A549 (cell line): Measurements from ENCODE around the gene TTC31. TPM values are rescaled to one million over a fixed set of nuclear protein-coding genes. Genes with fewer than 3 reads are reported as not detected.
A peak's percentile ranks its signal among the peaks of the same experiment; 100 is the strongest.

Experiments used
- ATAC-seq, 2 experiments: fragments of 200-7000 bp in 1 of 2; fragments of >200 bp in 1 of 2; cut with Nextera tagmentation in 1 of 2; cut with Tn5 transposase in 1 of 2; 3 replicates each; pipeline versions ENCODE4 v1.8.0 to v1.9.1; 2018 to 2020; ENCODE audit warnings: mild to moderate bottlenecking in 1 of 2, moderate library complexity in 1 of 2
- CTCF ChIA-PET: fragments of 300-600 bp; sonication (Branson Sonifier 250); formaldehyde crosslinking; extraction: SDS; loops from one replicate; lab custom pipeline; 2021; ENCODE audit warnings: antibody characterized with exemption, inconsistent platforms; lab: Yijun Ruan, JAX
- POLR2A ChIA-PET: fragments of 350-600 bp; formaldehyde crosslinking; extraction: SDS; loops from one replicate; lab custom pipeline; 2021; ENCODE audit warnings: antibody characterized with exemption, inconsistent platforms; lab: Yijun Ruan, JAX
- DNase-seq, 2 experiments: peaks; one replicate each; pipeline versions ENCODE4 v3.0.0 to v3.0.0-alpha.2; 2011 to 2016; ENCODE audit warnings: low read depth in 1 of 2, low spot score in 1 of 2
- FAIRE-seq: peaks from 2 replicates; lab custom pipeline; 2011; peaks lifted over from hg19 to GRCh38; lab: Jason Lieb, UNC
- H3K27ac ChIP-seq, 2 experiments: fragments of >200 bp; sonication (Bioruptor Twin); formaldehyde crosslinking; 3 replicates each; pipeline ENCODE4 v1.5.1; 2016 to 2017
- H3K4me1 ChIP-seq: fragments of >200 bp; sonication (Bioruptor Twin); formaldehyde crosslinking; 3 replicates; pipeline ENCODE4 v1.6.1; 2016
- H3K4me2 ChIP-seq: fragments of >200 bp; sonication (Bioruptor Twin); formaldehyde crosslinking; 3 replicates; pipeline ENCODE4 v1.6.1; 2016
- H3K4me3 ChIP-seq: fragments of >200 bp; sonication (Bioruptor Twin); formaldehyde crosslinking; 3 replicates; pipeline ENCODE4 v1.5.1; 2016
- H3K9me3 ChIP-seq: fragments of >200 bp; sonication (Bioruptor Twin); formaldehyde crosslinking; 3 replicates; pipeline ENCODE4 v1.6.1; 2016
- BCL3 ChIP-seq: fragments of >200 bp; sonication (Bioruptor Twin); formaldehyde crosslinking; IDR thresholded peaks from 3 replicates; pipeline ENCODE4 v1.6.1; 2016
- BHLHE40 ChIP-seq: IDR thresholded peaks from 2 replicates; pipeline ENCODE4 v1.6.1; 2012; ENCODE audit warnings: low read depth, low read length, inconsistent platforms
- CBX2 ChIP-seq: fragments of 200-600 bp; sonication (generic); IDR thresholded peaks from 2 replicates; pipeline ENCODE4 v1.6.1; 2016; ENCODE audit warnings: low read depth, mild to moderate bottlenecking, borderline replicate concordance
- CBX8 ChIP-seq: fragments of 200-600 bp; sonication (generic); IDR thresholded peaks from 2 replicates; pipeline ENCODE4 v1.6.1; 2016
- EHMT2 ChIP-seq: fragments of 200-600 bp; sonication (generic); IDR thresholded peaks from 2 replicates; pipeline ENCODE4 v1.6.1; 2016; ENCODE audit warnings: antibody characterized with exemption, low read depth, mild to moderate bottlenecking, moderate library complexity
- FOSB ChIP-seq: fragments of 250-450 bp; sonication (Bioruptor Pico); IDR thresholded peaks from 2 replicates; pipeline ENCODE4 v1.5.0; 2020; ENCODE audit warnings: mild to moderate bottlenecking, moderate library complexity
- FOXS1 ChIP-seq: fragments of 250-450 bp; sonication (Bioruptor Pico); IDR thresholded peaks from 2 replicates; pipeline ENCODE4 v1.5.0; 2020; ENCODE audit warnings: mild to moderate bottlenecking, moderate library complexity
- GATA3 ChIP-seq: IDR thresholded peaks from 2 replicates; pipeline ENCODE4 v1.6.1; 2012; ENCODE audit warnings: borderline replicate concordance
- HDAC2 ChIP-seq: fragments of 200-600 bp; sonication (generic); IDR thresholded peaks from 2 replicates; pipeline ENCODE4 v1.6.1; 2016
- HOXB5 ChIP-seq: fragments of 250-450 bp; sonication (Bioruptor Pico); IDR thresholded peaks from 2 replicates; pipeline ENCODE4 v1.5.0; 2020; ENCODE audit warnings: mild to moderate bottlenecking, moderate library complexity
- KDM1A ChIP-seq: fragments of 200-600 bp; sonication (generic); IDR thresholded peaks from 2 replicates; pipeline ENCODE4 v1.6.1; 2016; ENCODE audit warnings: low read depth, mild to moderate bottlenecking
- KDM5A ChIP-seq: fragments of 200-600 bp; sonication (generic); IDR thresholded peaks from 2 replicates; pipeline ENCODE4 v1.6.1; 2016; ENCODE audit warnings: antibody characterized with exemption, mild to moderate bottlenecking
- MAZ ChIP-seq: fragments of 150-350 bp; IDR thresholded peaks from 2 replicates; pipeline ENCODE4 v1.6.1; 2014; ENCODE audit warnings: antibody characterized with exemption, low read depth, low read length, borderline replicate concordance
- NPAS2 ChIP-seq: fragments of 250-450 bp; sonication (Bioruptor Pico); IDR thresholded peaks from 2 replicates; pipeline ENCODE4 v1.8.0; 2022; ENCODE audit warnings: mild to moderate bottlenecking, moderate library complexity, borderline replicate concordance
- PBX3 ChIP-seq: IDR thresholded peaks from 2 replicates; pipeline ENCODE4 v1.6.1; 2012
- POLR2A ChIP-seq: IDR thresholded peaks from 2 replicates; pipeline ENCODE4 v1.6.1; 2012; ENCODE audit warnings: mild to moderate bottlenecking, low read length
- REST ChIP-seq: fragments of 200-600 bp; sonication (generic); IDR thresholded peaks from 2 replicates; pipeline ENCODE4 v1.6.1; 2016; ENCODE audit warnings: antibody characterized with exemption, mild to moderate bottlenecking, moderate library complexity
- RFX5 ChIP-seq: fragments of 450-650 bp; IDR thresholded peaks from 2 replicates; pipeline ENCODE4 v1.7.1; 2014; ENCODE audit warnings: antibody characterized with exemption, mild to moderate bottlenecking, moderate library complexity
- SMC3 ChIP-seq: fragments of >200 bp; sonication (Bioruptor Twin); formaldehyde crosslinking; IDR thresholded peaks from 3 replicates; pipeline ENCODE4 v1.6.1; 2018; ENCODE audit warnings: inconsistent platforms
- ZC3H11A ChIP-seq: fragments of 450-650 bp; IDR thresholded peaks from 2 replicates; pipeline ENCODE4 v1.6.1; 2014; ENCODE audit warnings: antibody characterized with exemption, mild to moderate bottlenecking
- ZFP36 ChIP-seq: fragments of 450-650 bp; IDR thresholded peaks from 2 replicates; pipeline ENCODE4 v1.6.1; 2014; ENCODE audit warnings: borderline replicate concordance; ENCODE audit not compliant: partially characterized antibody
- WGBS: methylation state at CpG from one replicate; pipeline ENCODE4 v1.1.6; 2017; ENCODE audit errors: missing lambda C conversion rate; 5-methylcytosine and 5-hydroxymethylcytosine counted together
- polyA plus RNA-seq, 4 experiments: library from polyadenylated mRNA; depleted of rRNA in 3 of 4; stranded (reverse); fragments of >200 nt; fragmentation: RNase III in 1 of 4; extraction: RNeasy Plus Mini Kit Qiagen cat#74134 plus additional on column Dnase treatment in 1 of 4; gene quantifications; 2 replicates in 3 of 4; 3 replicates in 1 of 4; pipeline ENCODE4 v1.2.3, GENCODE V29; 2011 to 2017

Gene TTC31
- polyA plus RNA-seq, 2 of the 4 experiments (the other 2 are of a cell fraction): 26.2 to 29.6 TPM

DNA sequence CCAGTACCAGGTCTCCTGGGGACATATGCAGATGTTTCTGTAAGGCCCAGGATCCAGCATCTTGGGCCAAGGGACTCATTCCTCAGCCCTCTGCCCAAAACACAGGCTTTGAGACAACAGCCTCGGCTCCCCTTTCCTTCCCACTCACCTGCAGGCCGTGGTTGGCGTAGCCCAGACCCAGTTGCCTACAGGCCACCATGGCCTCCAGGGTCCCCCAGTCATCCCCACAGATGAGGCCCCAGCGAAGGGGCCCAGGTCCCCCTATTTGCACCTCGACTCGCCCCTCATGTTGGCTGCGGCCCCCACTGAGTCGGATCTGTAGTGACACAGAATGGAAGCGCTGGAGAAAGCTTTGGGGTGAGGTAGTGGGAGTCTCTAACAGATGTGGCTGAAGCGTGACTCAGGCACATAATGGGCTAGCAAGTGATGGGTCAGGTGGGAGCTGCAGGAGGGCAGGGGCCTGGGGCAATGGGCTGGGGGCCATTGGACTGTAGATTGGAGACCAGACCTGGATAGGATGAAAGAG is 52.6 kb downstream of the TTC31 start (continued):
- TF ChIP-seq REST (no peak), ZFP36 (no peak)

- peak in 1 of 2 experiments; percentile 47; a peak in 3 of 6 replicates for ATAC-seq
- POLR2A ChIA-PET: no interaction called here
- no peak overlapping the region for H3K4me2 ChIP-seq
- CTCF ChIA-PET: interaction anchor here (0.8 to 8.5 kb wide), 6 partner anchors 8 to 54 kb away, joined by 3 to 92 read pairs (median 4); partner anchors contain the start of genes CCDC142 and TTC31
- FAIRE-seq: no peak
- TF ChIP-seq PBX3: no peak
- no peak for TF ChIP-seq HDAC2
- TF ChIP-seq FOXS1 (CRISPR knock-in tag): no peak
- no peak for TF ChIP-seq SMC3
- TF ChIP-seq CBX2: no peak
- no peak for TF ChIP-seq KDM1A
- no peak for TF ChIP-seq POLR2A
- no peak for TF ChIP-seq BHLHE40
- no peak for TF ChIP-seq CBX8
- TF ChIP-seq NPAS2 (CRISPR knock-in tag): no peak
- TF ChIP-seq HOXB5 (CRISPR knock-in tag): no peak
- no peak for TF ChIP-seq FOSB (CRISPR knock-in tag)
- no peak for TF ChIP-seq ZFP36
- no peak for TF ChIP-seq KDM5A
- TF ChIP-seq EHMT2: no peak
- no peak for TF ChIP-seq RFX5
- TF ChIP-seq MAZ: no peak
- TF ChIP-seq GATA3: no peak
- TF ChIP-seq BCL3: no peak
- TF ChIP-seq ZC3H11A: no peak
- no peak overlapping the region for H3K27ac ChIP-seq
- no peaks in the 10 kb centered on the region for H3K4me1 ChIP-seq
- DNase-seq: no peak
- 71% methylated on average over 23 of the region's 23 CpGs for WGBS
- H3K4me3 ChIP-seq: no peak overlapping the region
- H3K9me3 ChIP-seq: no peaks in the 10 kb centered on the region
These were observed 53.5 kb downstream of the TTC31 start for GRCh38 chr2:74536166-74536950.
